ENCODE measurements around the gene SUMO2.
A peak's percentile ranks its signal among the peaks of the same experiment; 100 is the strongest.
"Not testable (repeated sequence)": the region's sequence is repeated elsewhere in the genome, so short reads cannot be mapped to it uniquely, and the experiment has no call there.

SUMO2 gene

DNA sequence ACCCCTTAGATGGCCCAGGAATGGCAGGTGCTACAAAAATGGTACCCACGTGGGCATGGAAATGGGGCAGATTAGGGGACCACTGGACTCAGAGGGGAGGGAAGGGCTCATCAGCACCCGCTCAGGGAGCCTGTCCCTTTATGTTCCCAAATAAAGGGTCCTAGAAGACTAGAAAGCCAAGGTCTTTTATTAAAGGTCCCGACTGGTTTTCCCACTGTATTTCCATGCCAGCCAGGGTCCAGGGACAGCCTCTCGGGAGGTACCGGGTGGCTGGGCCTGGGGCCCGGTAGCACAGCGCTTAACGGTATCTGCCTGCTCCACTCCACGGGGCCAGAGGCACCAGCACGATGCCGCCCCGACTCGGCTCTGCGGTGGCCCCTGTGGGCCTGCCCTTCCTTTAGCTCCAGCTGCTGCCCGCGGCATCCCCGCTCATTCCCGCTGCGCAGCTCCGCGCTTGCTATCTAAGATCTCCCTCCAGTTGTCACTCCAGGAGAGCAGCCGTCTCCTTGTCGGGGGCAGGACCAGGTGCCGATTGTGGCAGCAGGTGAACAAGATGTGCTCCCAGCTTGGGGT lies 52.6 kb downstream of the SUMO2 start:
- H3K9me3 ChIP-seq (ENCODE audit: severe bottlenecking): no peaks in the 10 kb centered on the region
- H3K27me3 ChIP-seq (ENCODE audit: insufficient read depth, low read depth, severe bottlenecking): no peaks in the 10 kb centered on the region
- peak overlapping the region; percentile 91 for H3K4me3 ChIP-seq (ENCODE audit: low read depth, low read length)
- DNase-seq: no peak
- TF ChIP-seq, protein P1, sequence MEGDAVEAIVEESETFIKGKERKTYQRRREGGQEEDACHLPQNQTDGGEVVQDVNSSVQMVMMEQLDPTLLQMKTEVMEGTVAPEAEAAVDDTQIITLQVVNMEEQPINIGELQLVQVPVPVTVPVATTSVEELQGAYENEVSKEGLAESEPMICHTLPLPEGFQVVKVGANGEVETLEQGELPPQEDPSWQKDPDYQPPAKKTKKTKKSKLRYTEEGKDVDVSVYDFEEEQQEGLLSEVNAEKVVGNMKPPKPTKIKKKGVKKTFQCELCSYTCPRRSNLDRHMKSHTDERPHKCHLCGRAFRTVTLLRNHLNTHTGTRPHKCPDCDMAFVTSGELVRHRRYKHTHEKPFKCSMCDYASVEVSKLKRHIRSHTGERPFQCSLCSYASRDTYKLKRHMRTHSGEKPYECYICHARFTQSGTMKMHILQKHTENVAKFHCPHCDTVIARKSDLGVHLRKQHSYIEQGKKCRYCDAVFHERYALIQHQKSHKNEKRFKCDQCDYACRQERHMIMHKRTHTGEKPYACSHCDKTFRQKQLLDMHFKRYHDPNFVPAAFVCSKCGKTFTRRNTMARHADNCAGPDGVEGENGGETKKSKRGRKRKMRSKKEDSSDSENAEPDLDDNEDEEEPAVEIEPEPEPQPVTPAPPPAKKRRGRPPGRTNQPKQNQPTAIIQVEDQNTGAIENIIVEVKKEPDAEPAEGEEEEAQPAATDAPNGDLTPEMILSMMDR (IDR thresholded peaks at IDR 0.05; ENCODE audit: low read depth, low read length): no peak
- peaks cover 25% of the 10 kb centered on the region for H3K36me3 ChIP-seq
- peak overlapping the region; percentile 86 for H3K27ac ChIP-seq

DNA sequence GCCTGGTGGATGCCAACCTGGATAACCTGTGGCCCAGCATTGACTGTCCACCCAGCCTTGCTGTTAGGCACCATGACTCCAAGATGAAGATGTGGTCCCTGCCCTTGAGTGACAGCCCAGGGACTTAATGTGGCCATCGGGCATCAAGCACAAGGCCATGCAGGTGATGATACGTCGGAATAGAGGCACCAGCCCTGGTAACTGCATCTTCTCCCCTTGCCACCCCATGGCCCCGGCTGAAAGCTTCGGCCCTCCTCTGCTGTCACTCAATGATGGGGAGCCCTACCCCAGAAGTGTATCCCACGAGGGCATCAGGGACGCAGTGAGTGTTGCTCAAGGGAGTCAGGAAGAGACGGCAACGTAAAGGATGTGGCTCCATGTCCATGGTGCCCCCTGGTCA lies 53.2 kb downstream of the SUMO2 start:
- Histone ChIP-seq H3K27me3 (ENCODE audit: insufficient read depth, low read depth, severe bottlenecking) (no peaks in the 10 kb centered on the region), H3K9me3 (ENCODE audit: severe bottlenecking) (no peaks in the 10 kb centered on the region), H3K27ac (no peak overlapping the region), H3K36me3 (peaks cover 19% of the 10 kb centered on the region), H3K4me3 (ENCODE audit: low read depth, low read length) (no peak overlapping the region)
- TF ChIP-seq, protein P1 (IDR thresholded peaks at IDR 0.05; ENCODE audit: low read depth, low read length): no peak
- DNase-seq: no peak

DNA sequence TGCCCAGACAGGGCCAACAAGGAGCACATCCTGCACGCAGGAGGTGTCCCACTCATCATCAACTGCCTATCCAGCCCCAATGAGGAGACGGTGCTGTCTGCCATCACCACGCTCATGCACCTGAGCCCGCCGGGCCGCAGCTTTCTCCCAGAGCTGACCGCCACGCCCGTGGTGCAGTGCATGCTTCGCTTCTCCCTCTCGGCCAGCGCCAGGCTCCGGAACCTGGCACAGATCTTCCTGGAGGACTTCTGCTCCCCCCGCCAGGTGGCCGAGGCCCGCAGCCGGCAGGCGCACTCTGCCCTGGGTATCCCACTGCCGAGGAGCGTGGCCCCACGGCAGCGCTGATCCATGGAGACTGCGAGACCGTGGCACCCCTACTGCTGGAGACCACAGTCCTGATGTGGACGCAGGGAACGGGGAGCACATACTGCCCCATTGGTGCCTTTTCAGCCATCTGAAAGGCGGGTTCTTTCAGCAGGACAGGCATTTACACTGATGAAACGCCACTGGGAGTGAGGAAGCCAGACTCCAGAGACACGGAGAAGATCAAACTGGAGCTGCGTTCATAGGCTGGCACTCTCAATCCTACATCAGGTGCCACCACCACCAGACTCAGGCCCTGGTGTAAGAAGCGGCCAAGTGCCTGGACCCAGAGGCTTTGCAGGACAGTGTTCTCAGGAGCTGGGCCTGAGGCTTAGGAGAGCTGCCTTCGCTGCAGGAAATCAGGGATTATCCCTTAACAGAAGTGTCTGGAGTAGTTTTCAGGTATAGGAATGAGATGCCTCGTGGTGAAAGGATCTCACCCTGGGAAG lies 53.9 kb downstream of the SUMO2 start:
- DNase-seq: peak; percentile 77
- Histone ChIP-seq H3K27ac (peak overlapping the region; percentile 2), H3K9me3 (ENCODE audit: severe bottlenecking) (no peaks in the 10 kb centered on the region), H3K4me3 (ENCODE audit: low read depth, low read length) (no peak overlapping the region), H3K27me3 (ENCODE audit: insufficient read depth, low read depth, severe bottlenecking) (no peaks in the 10 kb centered on the region), H3K36me3 (peaks cover 16% of the 10 kb centered on the region)
- TF ChIP-seq, protein P1 (IDR thresholded peaks at IDR 0.05; ENCODE audit: low read depth, low read length): no peak

DNA sequence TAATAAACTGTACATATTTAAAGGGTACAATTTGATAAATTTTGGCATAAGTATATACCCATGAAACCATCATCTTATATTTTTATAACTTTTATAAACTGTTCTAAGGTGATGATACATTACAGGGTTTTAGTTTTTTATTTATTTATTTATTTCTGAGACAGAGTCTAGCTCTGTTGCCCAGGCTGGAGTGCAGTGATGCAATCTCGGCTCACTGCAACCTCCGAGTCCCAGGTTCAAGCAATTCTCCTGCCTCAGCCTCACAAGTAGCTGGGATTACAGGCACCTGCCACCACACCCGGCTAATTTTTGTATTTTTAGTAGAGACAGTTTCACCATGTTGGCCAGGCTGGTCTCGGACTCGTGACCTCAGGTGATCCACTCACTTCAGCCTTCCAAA lies 54.8 kb downstream of the SUMO2 start:
- H3K4me3 ChIP-seq (ENCODE audit: low read depth, low read length); H3K9me3 ChIP-seq (ENCODE audit: severe bottlenecking); DNase-seq; H3K27ac ChIP-seq; H3K27me3 ChIP-seq (ENCODE audit: insufficient read depth, low read depth, severe bottlenecking): not testable (repeated sequence)
- peaks cover 16% of the 10 kb centered on the region for H3K36me3 ChIP-seq

DNA sequence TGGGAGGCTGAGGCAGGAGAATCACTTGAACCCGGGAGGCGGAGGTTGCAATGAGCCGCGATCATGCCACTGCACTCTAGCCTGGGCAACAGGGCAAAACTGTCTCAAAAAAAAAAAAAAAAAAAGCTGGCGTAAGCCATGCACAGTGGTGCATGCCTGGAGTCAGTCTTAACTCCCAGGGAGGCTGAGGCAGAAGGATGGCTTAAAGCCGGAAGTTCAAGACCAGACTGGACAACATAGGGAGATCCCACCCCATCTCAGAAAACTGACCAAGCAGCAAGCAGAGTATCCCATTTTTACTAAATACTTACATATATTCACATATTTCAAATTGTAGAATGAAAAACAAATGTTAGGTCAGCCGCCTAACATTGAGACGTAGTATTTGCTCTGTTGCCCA lies 55.8 kb downstream of the SUMO2 start:
- no peak overlapping the region for H3K4me3 ChIP-seq (ENCODE audit: low read depth, low read length)
- H3K9me3 ChIP-seq (ENCODE audit: severe bottlenecking): no peaks in the 10 kb centered on the region
- no peak overlapping the region for H3K27ac ChIP-seq
- no peaks in the 10 kb centered on the region for H3K27me3 ChIP-seq (ENCODE audit: insufficient read depth, low read depth, severe bottlenecking)
- DNase-seq: no peak
- TF ChIP-seq, protein P1 (IDR thresholded peaks at IDR 0.05; ENCODE audit: low read depth, low read length): no peak
- H3K36me3 ChIP-seq: peaks cover 16% of the 10 kb centered on the region

DNA sequence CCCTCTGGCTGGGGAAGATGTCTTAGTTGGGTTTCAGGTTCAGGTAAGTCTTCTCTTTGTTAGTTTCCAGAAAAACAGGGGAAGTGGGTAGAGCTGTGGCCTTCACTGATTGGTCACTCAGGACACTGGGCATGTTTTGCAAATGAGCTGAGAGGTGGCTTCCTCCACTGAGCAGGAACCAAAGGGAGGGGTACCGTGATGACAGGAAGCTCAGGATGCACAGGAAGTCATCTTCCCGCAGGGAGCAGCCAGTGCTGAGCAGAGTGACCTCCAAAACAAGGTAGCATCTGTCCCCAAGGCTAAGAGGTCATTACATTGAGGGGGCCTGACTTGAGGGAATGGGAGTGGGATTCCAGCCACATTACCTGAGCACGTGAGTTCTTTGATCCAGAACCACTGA lies 56.8 kb downstream of the SUMO2 start:
- TF ChIP-seq, protein P1 (IDR thresholded peaks at IDR 0.05; ENCODE audit: low read depth, low read length): no peak
- no peaks in the 10 kb centered on the region for H3K9me3 ChIP-seq (ENCODE audit: severe bottlenecking)
- H3K27me3 ChIP-seq (ENCODE audit: insufficient read depth, low read depth, severe bottlenecking): no peaks in the 10 kb centered on the region
- no peak for DNase-seq
- no peak overlapping the region for H3K4me3 ChIP-seq (ENCODE audit: low read depth, low read length)
- no peak overlapping the region for H3K27ac ChIP-seq
- H3K36me3 ChIP-seq: peaks cover 24% of the 10 kb centered on the region

Measured in WERI-Rb-1 (cell line).